ENCODE data around the gene CIB4.

CIB4 gene

GRCh38 chr2:26541401-26542193 is 99.6 kb downstream of the CIB4 start:
- TF ChIP-seq MAX (IDR thresholded peaks at IDR 0.05) (no peak), EP300 (IDR thresholded peaks at IDR 0.05; ENCODE audit: borderline replicate concordance) (no peak), YY1 (IDR thresholded peaks at IDR 0.05; ENCODE audit: low read depth) (no peak), EGR1 (IDR thresholded peaks at IDR 0.05) (no peak), TCF12 (IDR thresholded peaks at IDR 0.05; ENCODE audit: low read depth) (no peak), CEBPB (IDR thresholded peaks at IDR 0.05) (no peak), TEAD4 (IDR thresholded peaks at IDR 0.05) (no peak), CREB1 (IDR thresholded peaks at IDR 0.05; ENCODE audit: low read depth) (no peak), REST (IDR thresholded peaks at IDR 0.05; ENCODE audit: low read depth) (no peak), NFIC (IDR thresholded peaks at IDR 0.05) (no peak), TAF1 (IDR thresholded peaks at IDR 0.05; ENCODE audit: low read depth) (no peak), RAD21 (IDR thresholded peaks at IDR 0.05; ENCODE audit: low read depth) (no peak), FOXM1 (IDR thresholded peaks at IDR 0.05; ENCODE audit: borderline replicate concordance, low read depth) (no peak), ZBTB7A (IDR thresholded peaks at IDR 0.05; ENCODE audit: low read depth) (no peak), USF1 (IDR thresholded peaks at IDR 0.05) (no peak)

- TF ChIP-seq CEBPB (IDR thresholded peaks at IDR 0.05) (no peak), TAF1 (IDR thresholded peaks at IDR 0.05; ENCODE audit: low read depth) (no peak), EGR1 (IDR thresholded peaks at IDR 0.05) (no peak), FOXM1 (IDR thresholded peaks at IDR 0.05; ENCODE audit: borderline replicate concordance, low read depth) (no peak), USF1 (IDR thresholded peaks at IDR 0.05) (no peak)
Observed at GRCh38 chr2:26540961-26541360, 100.2 kb downstream of the CIB4 start.

- TF ChIP-seq REST (IDR thresholded peaks at IDR 0.05; ENCODE audit: low read depth) (peak; percentile 72), ZBTB7A (IDR thresholded peaks at IDR 0.05; ENCODE audit: low read depth) (no peak)
Observed at GRCh38 chr2:26540306-26540705, 100.9 kb downstream of the CIB4 start.

GRCh38 chr2:26537826-26538475 is 103.2 kb downstream of the CIB4 start:
- TF ChIP-seq TEAD4 (IDR thresholded peaks at IDR 0.05) (no peak), CEBPB (IDR thresholded peaks at IDR 0.05) (no peak), MAX (IDR thresholded peaks at IDR 0.05) (no peak), NFIC (IDR thresholded peaks at IDR 0.05) (no peak), EP300 (IDR thresholded peaks at IDR 0.05; ENCODE audit: borderline replicate concordance) (no peak)

GRCh38 chr2:26537069-26537825 is 103.9 kb downstream of the CIB4 start:
- TF ChIP-seq MAX (IDR thresholded peaks at IDR 0.05) (no peak), EP300 (IDR thresholded peaks at IDR 0.05; ENCODE audit: borderline replicate concordance) (no peak), CEBPB (IDR thresholded peaks at IDR 0.05) (no peak), ZBTB7A (IDR thresholded peaks at IDR 0.05; ENCODE audit: low read depth) (no peak), NFIC (IDR thresholded peaks at IDR 0.05) (no peak), YY1 (IDR thresholded peaks at IDR 0.05; ENCODE audit: low read depth) (no peak), REST (IDR thresholded peaks at IDR 0.05; ENCODE audit: low read depth) (no peak), TAF1 (IDR thresholded peaks at IDR 0.05; ENCODE audit: low read depth) (no peak), USF1 (IDR thresholded peaks at IDR 0.05) (no peak), TEAD4 (IDR thresholded peaks at IDR 0.05) (no peak), EGR1 (IDR thresholded peaks at IDR 0.05) (no peak), FOXM1 (IDR thresholded peaks at IDR 0.05; ENCODE audit: borderline replicate concordance, low read depth) (no peak), RAD21 (IDR thresholded peaks at IDR 0.05; ENCODE audit: low read depth) (no peak), TCF12 (IDR thresholded peaks at IDR 0.05; ENCODE audit: low read depth) (no peak), CREB1 (IDR thresholded peaks at IDR 0.05; ENCODE audit: low read depth) (no peak)
